ENCODE data around the gene CALY.

- TF ChIP-seq CTCF (conservative IDR thresholded peaks at IDR 0.05; ENCODE audit: low read depth, low read length) (no peak), EZH2 (IDR thresholded peaks at IDR 0.05; ENCODE audit: low read length, unreplicated experiment) (no peak), EZH2phosphoT487 (IDR thresholded peaks at IDR 0.05; ENCODE audit: borderline replicate concordance, low read length) (no peak)
Observed at GRCh38 chr10:133310399-133310755, 26.3 kb downstream of the CALY start.

Measured in PC-3 (cell line).